ENCODE results near the gene SLC8A1. TPM values are rescaled to one million over a fixed set of nuclear protein-coding genes. Genes with fewer than 3 reads are reported as not detected.

Gene SLC8A1
- total RNA-seq, 1 experiment from 2014 or later: 1.7 TPM

GRCh38 chr2:40483549-40484243 lies 31.8 kb upstream of the SLC8A1 start:
- H3K9me3 ChIP-seq (ENCODE audit: control insufficient read depth, low read depth, low read length): no peaks in the 10 kb centered on the region
- no peak overlapping the region for H3K9ac ChIP-seq (ENCODE audit: extremely low read depth, insufficient read length, low read length)
- Mint-ChIP-seq H3K36me3 (ENCODE audit: insufficient read depth in 1 of 3, low read depth in 3 of 3) (peaks cover 0 to 7% (median 0%) of the 10 kb centered on the region in 3 experiments; a peak in 1 of 7 replicates), H3K4me3 (no peak overlapping the region), H3K9me3 (peaks cover 0 to 3% of the 10 kb centered on the region in 2 experiments; a peak in 2 of 5 replicates), H3K4me1 (peaks cover 4 to 11% of the 10 kb centered on the region in 2 experiments), H3K27me3 (ENCODE audit: low read depth) (no peaks in the 10 kb centered on the region), H3K27ac (peak overlapping the region in 1 of 3 experiments; percentile 29; a peak in 1 of 7 replicates)
- WGBS (ENCODE audit: extremely low coverage, insufficient read length, low lambda C conversion rate): no CpG with 5 or more reads among the region's 3 CpGs
- H2BK12ac ChIP-seq (ENCODE audit: insufficient read length, low read depth, low read length): no peak overlapping the region
- no peaks in the 10 kb centered on the region for H3K27me3 ChIP-seq (ENCODE audit: insufficient read depth, low read length)
- no peaks in the 10 kb centered on the region for H3K79me1 ChIP-seq (ENCODE audit: insufficient read depth, low read depth, low read length, poor library complexity, severe bottlenecking)
- H3K4me2 ChIP-seq (ENCODE audit: insufficient read depth, insufficient read length, low read length): no peak overlapping the region
- H4K5ac ChIP-seq (ENCODE audit: insufficient read length, low read depth, low read length): no peak overlapping the region
- H2BK20ac ChIP-seq (ENCODE audit: low read depth, low read length, poor library complexity, severe bottlenecking): no peak overlapping the region
- no peak overlapping the region for H2BK120ac ChIP-seq (ENCODE audit: low read depth, low read length, poor library complexity, severe bottlenecking)
- no peak overlapping the region for H2BK5ac ChIP-seq (ENCODE audit: insufficient read length, low read length)
- DNase-seq: no peak
- no peak overlapping the region for H3K27ac ChIP-seq (ENCODE audit: insufficient read length, low read depth, low read length)
- H3K4me1 ChIP-seq (ENCODE audit: insufficient read depth, low read length): no peaks in the 10 kb centered on the region
- H4K91ac ChIP-seq (ENCODE audit: insufficient read length, low read depth, low read length): no peak overlapping the region
- H3K18ac ChIP-seq (ENCODE audit: insufficient read length, low read depth, low read length): no peak overlapping the region
- H3K4ac ChIP-seq (ENCODE audit: low read depth, low read length): no peak overlapping the region
- no peaks in the 10 kb centered on the region for H4K20me1 ChIP-seq (ENCODE audit: control insufficient read depth, insufficient read depth, insufficient read length)
- H3K56ac ChIP-seq (ENCODE audit: insufficient read length, low read depth, low read length): no peak overlapping the region
- H3K23ac ChIP-seq (ENCODE audit: insufficient read length, low read depth, low read length): no peak overlapping the region
- no peaks in the 10 kb centered on the region for H3K79me2 ChIP-seq (ENCODE audit: insufficient read depth, low read length)
- H3K23me2 ChIP-seq (ENCODE audit: insufficient read length, low read depth, low read length, poor library complexity, severe bottlenecking): no peaks in the 10 kb centered on the region
- H2AK5ac ChIP-seq (ENCODE audit: insufficient read length, low read length): no peak overlapping the region
- H2AFZ ChIP-seq (ENCODE audit: low read length): no peak overlapping the region
- H3K14ac ChIP-seq (ENCODE audit: insufficient read depth, low read length): no peak overlapping the region
- no peak overlapping the region for H2BK15ac ChIP-seq (ENCODE audit: low read depth, low read length)
- TF ChIP-seq CTCF (conservative IDR thresholded peaks at IDR 0.05): no peak
- H4K8ac ChIP-seq (replicated peaks; ENCODE audit: insufficient read length, low read depth, low read length): no peak overlapping the region
- no peak overlapping the region for H3T11ph ChIP-seq (ENCODE audit: low read length)

Measured in H9 (cell line).